GM18498 (cell line): ENCODE data around the gene PXK.

Source experiments
- ATAC-seq: cut with Tn5 transposase; IDR thresholded peaks from one replicate; pipeline ENCODE4 v1.9.1; 2021; ENCODE audit warnings: mild to moderate bottlenecking, moderate library complexity; ENCODE audit not compliant: unreplicated experiment

Gene PXK

DNA sequence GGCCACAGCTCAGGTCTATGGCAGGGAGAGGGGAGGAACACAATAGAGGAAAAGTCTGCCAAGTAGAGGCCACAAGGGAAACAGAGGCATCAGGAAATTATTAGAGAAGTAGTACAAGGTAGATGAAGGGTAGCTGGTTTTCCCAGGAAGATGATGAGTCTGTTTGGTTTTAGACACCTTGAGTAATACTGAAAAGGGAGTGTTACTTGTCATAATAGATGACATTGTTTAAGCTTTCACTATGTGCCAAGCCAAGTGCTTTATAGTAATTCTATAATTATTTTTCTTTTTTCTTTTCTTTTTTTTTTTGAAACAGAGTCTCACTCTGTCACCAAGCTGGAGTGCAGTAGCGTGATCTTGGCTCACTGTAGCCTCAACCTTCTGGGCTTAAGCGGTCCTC, 13.7 kb downstream of the PXK start:
- ATAC-seq = no peak

DNA sequence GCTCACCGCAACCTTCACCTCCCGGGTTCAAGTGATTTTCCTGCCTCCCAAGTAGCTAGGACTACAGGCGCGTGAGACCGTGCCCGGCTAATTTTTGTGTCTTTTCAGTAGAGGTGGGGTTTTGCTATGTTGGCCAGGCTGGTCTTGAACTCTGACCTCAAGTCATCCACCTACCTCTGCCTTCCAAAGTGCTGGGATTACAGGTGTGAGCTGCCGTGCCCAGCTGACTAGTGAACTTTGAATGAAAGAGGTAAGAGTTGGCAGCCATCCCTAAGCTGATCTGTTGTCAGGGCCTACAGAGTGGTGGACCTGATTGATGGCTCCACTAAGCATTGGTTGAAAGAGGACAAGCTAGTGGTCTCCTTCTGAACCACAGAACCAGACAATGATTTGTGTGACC, 15.3 kb downstream of the PXK start:
- no peak for ATAC-seq

DNA sequence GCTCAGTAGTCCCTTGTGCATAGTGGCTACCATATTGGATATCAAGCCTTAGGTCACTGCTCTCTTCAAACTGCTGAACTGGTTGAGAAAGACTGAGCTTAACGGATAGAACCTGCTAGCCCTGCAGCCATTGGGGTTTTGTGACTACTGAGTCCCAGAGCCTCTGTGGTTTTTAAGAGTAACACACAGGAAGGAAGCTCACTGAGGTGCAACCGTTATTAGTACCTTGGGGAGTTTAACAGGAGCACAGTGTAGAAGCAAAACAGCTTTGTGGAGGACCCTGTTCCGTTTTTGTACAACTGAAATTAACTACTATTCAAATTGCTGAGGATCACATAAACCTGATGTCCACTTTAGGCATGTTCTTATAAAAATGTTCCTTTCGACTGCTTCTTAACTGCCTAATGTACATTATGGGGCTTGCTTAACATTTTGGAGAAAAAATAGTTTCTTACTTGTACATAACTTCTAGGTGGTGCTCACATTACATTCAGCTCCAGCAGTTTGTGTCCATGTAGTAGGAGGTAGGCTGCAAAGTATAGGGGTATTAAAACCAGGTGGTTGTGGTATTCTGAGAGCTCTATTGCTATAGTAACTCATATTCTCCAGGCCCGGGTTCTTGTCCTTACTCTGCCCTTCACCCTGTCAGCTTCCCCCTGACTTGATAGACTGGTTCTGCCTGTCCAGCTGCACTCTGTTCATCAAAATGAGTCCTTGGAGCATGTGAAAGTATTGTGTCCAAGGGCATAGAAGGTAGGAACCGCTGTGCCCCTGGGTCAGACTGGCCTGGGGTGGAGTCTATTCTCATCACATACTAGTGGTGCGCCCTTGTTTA, 17.3 kb downstream of the PXK start:
- ATAC-seq = peak; percentile 83

DNA sequence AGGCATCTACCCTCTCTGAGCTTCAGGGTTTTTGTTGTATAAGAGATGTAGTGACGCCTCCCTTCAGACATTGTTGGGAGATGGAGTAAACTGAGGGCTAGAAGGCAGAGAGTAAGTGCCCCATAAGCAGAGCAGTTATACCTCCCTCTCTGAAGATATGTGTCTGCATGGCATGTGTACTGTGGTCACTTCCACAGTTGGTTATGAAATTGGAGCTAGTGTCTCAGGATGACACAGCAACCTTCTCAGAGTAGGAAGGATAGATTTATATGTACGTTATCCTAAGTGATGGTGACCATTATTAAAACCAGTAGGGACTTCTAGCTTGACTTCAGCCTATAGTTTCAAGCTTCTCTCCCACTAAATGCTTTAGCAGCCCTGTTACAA, 17.9 kb downstream of the PXK start:
- ATAC-seq = no peak

DNA sequence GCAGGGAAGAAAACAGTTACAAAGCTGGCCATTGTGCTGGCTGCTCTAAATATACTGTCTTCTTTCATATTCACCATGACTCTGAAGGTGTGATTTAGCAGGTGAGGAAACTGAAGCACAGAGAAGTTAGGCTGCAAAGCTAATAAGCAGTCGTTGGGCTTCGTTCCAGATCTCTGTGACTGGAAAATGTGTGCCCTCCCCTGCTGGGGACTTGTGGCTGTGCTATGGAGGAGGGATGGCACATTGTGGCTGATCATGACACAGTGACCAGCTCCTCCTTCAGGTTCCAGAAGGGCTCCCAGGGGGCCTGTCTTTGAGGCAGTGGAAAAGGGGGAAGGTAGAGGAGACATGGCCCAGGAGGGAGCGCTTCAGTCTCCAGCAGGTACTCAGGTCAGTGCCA, 19.2 kb downstream of the PXK start:
- no peak for ATAC-seq

DNA sequence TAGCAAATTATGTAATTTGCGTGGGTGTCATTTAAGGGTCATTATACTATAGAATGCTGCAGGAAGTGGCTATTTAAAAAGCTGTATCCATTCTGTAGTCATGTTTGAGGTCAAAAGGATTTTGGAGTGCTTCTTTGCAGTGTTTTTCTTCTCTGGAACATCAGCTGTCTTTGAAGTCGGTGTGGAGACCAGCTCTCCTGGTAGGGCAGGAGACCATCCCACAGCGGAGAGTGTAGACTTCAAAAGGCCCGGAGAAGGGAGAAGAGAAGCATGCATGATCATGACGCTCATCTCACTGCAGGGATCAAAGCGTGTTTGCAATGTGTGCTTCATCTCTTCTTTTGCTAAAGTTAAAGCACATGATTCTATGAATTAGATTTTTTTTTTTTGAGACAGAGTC, 19.9 kb downstream of the PXK start:
- no peak for ATAC-seq

DNA sequence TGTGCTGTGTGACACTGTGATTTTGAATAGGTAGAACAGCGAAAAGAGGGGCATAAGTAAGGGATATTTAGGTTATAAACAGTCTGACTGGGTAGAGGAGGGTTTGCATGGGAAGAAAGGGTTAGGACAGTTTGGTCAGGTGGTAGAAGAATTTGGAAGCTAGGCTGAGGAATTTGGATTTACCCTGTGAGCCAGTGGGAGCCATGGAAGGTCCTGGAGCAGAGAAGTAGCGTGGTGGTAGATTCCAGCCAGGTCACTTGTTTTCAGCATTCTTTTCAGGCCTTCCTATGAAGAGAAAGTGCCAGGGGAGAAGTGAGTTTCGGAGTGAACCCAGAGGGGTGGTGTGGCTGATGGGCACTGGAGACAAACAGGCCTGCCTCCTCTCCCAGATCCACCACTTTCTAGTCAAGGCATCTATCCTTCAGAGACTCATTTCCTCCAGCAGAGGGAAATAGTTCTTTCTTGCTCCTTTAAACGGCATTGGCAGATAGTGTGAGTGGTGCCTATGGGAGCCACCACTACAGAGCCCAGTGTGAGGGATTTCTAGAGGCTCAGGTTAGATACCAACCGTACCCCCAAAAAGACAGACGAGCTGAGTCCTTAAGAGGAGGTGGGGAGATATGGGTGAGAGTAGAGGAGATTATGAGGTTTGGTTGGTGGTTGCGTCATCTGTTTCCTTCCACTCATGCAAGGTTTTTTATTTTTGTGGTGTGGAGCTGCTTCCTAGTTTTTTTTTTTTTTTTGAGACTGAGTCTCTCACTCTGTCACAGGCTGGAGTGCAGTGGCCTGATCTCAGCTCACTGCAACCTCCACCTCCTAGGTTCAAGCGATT, 21.2 kb downstream of the PXK start:
- no peak for ATAC-seq

DNA sequence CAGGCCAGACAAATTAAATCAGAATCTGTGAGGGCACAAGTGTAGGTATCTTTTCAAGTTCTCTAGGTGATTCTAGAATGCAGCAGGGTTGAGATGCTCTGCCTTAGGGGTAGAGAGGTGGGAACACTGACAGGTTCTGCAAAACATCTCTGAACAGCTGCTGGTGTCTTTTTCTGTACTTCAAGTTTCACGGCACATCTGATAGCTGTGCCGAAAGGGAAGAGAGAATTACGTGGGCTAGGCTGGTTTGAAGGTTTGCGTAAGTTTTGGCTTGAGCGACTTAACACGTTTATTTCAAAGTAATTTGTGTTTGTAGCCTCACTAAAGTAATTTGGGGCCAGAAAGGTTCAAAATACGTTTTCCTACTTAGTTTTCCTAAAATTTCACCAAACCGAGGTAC, 22.5 kb downstream of the PXK start:
- ATAC-seq = peak; percentile 67

DNA sequence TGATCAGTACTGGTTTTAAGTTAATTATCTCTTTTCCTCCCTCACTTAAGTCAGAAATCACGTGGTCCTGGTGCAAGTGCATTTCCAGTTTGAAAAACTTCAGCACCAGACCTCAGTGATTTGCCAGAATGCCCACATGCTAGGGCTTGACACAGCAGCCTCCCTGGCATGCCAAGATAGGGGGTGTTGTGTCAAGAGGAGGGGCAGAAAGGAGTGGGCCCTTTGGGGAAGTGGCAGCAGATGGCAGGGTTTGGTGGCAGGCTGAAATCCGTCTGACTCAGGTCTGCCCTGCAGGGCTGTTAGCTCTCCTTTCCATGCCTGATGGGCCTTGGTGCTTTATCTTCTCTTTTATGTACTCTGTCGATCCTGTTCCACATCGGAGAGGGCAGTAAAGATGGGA, 23.4 kb downstream of the PXK start:
- ATAC-seq = no peak

DNA sequence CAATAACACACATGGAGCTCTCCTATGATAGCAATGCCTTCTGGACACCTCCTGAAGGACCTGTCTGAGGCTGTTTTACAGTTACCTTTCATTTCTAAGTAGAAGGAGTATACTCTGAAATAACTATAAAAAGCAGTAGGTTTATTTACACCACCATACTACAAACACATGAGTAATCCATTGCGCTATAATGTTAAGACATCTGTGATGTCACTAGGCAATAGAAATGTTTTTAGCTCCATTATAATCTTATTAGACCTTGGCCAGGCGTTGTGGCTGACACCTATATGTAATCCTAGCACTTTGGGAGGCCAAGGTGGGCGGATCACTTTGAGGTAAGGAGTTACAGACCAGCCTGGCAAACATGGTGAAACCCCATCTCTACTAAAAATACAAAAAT, 24.7 kb downstream of the PXK start:
- ATAC-seq = no peak

DNA sequence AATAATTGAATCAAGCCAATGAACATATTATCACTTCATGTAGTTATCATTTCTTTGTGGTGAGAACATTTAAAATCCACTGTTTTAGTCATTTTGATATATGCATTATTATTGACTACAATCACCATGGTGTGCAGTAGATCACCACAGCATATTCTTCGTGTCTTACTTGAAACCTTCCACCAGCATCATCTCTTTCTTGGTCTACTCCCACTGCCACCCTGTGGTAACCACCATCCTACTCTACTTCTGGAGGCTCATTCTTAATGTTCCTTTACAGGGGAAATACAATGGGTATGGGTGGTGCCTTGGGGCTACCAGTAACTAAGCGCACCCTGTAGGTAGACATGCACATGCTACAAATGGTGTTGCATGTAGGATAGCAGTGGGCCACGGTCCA, 25.4 kb downstream of the PXK start:
- ATAC-seq = no peak

DNA sequence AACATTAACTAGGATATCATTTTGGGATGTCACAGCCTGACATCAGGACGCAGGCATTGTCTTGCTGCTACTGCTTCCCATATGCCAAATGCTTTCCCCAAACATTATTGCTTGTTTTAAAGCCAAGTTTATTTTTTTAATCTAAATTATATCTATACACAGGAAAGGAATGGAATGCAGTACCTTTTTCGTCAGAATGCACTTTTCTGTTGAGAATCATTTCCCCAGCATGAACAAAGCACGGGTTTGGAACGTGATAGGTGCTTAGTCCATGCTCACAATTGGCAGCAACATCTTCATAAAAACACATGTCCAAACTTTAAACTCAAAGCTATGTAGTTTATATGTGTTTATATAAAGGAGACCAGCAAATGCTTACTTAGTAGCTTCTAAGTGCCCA, 26.1 kb downstream of the PXK start:
- ATAC-seq = no peak

DNA sequence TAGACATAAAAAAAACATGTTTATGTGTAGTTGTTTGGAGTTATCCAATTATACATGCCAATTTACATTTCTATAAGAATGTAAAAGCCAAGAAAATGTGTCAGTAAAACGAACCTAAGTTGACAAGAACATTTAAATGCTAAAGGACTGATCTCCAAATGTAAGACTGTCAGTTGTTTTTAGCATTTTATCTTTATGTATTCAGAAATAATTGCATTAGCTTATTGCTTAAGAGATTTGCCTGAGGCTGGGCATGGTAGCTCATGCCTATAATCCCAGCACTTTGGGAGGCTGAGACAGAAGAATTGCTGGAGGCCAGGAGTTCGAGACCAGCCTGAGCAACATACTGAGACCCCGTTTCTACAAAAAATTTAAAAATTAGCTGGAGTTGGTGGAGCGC, 26.9 kb downstream of the PXK start:
- no peak for ATAC-seq

DNA sequence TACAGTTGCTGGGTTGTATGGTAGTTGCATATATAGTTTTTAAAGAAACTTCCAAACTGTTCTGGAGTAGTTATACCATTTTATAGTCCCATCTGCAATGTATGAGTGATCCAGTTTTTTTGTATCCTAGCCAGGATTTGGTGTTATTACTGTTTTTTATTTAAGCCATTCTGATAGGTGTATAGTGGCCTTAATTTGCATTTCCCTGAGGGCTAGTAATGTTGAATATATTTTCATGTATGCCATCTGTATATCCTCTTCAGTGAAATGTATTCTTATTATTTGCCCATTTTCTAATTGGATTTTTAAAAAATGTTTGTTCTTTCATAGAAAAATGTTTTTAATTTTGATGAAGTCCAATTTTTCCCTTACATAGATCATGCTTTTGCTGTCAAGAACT, 29.2 kb downstream of the PXK start:
- no peak for ATAC-seq

DNA sequence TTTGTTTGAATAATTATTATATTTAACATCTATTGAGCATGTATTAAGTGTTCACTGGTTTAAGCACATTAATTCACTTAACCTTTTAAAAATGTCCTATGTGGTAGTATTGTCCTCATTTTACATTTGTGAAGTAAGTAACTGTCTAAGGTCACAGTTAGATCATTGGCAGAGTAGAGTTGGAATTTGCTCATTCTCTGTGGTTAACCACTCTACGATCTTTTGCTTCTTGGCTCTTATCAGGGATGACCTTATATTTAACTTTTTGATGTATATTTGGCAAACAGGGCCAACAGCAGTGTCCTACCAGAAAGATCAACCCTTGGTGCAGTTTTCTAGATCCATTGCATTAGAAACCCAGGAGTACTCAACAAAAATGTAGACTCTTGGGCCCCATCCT, 34.0 kb downstream of the PXK start:
- no peak for ATAC-seq

DNA sequence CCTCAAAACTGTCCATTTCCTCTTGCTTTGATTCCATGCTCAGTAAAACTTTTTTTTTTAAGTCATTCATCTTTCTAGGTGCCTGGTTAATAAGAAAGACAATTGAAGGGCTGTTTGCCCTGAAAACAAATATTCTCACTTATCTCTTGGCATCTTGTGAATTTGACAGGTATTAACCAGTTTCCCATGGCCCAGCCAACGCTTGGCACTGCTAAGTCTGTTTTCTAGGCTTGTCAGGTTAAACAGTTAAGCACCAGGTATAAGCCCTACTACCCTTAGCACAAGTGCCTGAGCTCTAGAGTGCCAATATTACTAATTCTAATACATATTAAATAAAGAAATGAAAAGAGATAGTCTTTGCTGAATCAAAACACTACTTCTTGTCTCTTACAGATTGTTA, 36.3 kb downstream of the PXK start:
- ATAC-seq = no peak

DNA sequence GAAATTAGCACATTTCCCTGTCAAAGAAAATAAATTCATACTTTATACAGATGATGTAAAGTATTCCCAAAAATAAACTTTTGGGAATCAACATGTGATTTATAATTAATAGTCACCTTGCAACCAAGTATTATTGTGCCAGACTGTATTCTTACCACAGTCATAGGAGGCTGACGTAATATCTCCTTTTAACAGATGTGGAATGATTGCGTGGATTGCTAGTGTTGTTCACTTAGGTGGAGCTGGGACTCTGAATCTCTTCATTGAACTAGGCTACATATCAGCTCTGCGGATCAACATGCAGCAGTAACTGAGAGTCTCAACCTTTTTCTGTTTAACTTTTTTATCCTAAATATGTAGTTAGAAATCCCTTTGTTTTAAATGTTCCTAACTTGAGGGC, 37.2 kb downstream of the PXK start:
- ATAC-seq = no peak

DNA sequence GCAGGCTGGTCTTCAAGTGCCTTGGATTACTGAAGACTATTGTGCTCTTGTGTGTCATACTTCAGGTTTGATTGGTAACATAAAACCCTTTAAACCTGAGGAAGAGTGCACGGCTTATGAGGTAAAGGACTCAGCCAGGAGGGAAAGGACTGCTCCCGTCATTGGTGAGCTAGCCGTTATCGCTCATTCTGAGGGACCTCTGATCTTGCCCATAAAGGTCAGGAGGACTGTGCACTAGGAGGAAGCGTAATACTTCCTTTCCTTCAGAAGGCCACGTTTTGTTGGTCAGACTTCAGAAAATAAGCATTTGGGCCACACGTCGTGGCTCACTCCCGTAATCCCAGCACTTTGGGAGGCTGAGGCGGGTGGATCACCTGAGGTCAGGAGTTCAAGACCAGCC, 37.7 kb downstream of the PXK start:
- no peak for ATAC-seq

DNA sequence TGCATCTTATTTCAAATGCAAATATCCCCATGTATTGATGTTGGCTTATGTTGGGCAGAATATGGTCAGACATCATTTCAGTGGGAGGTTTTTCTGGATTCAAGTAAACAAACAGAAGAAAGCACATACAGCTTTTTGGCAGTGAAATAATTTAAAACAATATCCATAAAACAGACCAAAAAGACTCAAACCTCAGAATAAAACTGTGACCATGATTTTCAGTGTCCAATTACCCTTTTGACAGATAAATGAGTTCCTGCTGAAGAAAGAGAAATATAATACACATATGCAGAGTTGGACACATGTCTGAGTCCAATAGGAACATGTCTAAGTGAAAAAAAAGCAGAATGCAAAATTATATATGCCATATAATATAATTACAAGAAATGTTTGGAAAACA, 39.1 kb downstream of the PXK start:
- no peak for ATAC-seq

DNA sequence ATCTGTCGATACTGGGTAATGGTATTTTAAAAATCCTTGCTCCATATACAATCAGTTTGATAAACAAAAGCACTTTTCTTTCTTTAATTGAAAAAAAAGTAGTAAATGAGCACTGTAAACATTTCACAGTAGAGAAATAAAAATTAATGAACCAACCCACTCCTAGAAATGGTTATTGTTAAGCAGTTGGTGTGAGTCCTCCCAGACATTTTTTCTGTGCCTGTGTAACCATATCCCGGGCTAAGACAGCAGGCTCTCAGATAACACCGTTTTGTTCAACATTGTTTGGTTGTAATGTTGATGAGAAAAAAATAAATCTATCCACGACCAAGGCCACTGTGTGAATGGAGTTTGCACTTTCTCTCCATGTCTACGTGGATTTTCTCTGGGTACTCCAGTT, 42.6 kb downstream of the PXK start:
- ATAC-seq = no peak

DNA sequence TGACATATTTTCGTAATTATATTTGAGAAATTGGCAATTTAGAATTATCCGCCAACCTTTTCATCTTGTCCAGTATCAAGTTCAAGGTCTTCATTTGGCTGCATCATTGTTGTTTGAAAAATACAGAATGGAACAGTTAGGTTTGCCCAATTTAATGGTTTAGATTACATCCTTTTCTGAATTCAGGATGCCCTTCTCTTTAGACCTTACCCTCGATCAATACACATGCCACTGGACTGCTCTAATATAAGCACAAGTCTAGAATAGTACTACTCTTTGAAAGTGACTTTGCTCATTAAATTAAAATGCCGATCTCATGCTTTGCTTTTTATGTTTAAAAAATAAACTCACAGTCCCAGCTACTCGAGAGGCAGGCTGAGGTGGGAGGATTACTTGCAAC, 44.5 kb downstream of the PXK start:
- no peak for ATAC-seq

DNA sequence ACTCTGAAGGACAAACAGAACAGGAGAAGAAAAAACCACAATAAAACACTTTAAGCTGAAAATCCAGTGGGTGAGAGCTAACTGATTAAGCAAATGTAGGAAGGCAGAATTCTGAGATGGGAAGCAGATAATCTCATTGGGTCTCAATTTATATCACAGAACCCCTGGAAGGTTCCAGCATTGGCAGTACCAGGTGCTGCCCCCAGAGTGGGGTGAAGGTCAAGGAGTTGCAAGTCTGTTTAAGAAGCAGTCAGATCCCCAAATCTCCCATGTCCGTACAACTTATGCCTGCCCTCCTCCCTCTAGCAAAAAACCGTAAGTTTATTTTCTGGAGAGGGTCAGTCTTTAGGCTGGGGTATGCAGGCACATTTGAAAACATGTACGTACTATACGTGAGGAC, 45.1 kb downstream of the PXK start:
- ATAC-seq = no peak
